Activated CD4-positive, alpha-beta T cell treated with anti-CD3 and anti-CD28 coated beads for 4 hours (primary cell): ENCODE measurements around the gene KRTAP10-3.
A peak's percentile ranks its signal among the peaks of the same experiment; 100 is the strongest.
"Not testable (repeated sequence)": the region's sequence is repeated elsewhere in the genome, so short reads cannot be mapped to it uniquely, and the experiment has no call there.

Experiments used
- DNase-seq, 2 donors: peaks; one replicate each; pipeline ENCODE4 v3.0.0-alpha.2; 2020

The KRTAP10-3 gene

DNA sequence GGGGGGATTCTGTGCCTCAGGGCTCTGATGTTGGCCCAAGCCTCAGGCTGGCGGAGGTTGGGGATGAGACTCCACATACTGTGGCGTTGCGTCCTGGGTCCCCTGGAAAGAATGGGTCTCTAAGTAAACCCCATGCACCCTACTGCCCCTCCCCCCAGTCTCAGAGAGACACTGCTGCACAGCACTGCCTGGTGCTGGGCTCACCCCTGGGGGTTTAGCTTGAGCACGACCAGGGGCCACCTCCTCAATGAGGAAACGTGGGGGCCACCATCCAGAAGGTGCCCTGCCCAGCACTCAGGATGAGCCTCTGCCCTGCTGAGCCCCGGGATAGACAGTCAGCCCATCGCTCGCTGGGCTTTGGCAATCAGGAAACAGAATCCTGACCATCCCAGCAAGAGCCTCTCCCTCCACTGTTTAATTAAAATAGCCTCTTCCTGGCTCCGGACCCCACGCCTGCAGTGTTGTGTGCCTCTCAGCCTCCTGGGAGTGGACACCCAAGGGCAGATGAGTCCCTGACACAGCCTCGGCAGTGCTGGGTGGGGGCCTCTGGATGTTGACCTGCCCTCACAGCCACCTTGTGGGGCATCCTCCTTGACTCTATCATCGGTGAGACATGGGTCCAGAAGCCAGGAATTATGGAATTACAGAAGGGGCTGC is 11.4 kb upstream of the KRTAP10-3 start:
- DNase-seq = no peak

DNA sequence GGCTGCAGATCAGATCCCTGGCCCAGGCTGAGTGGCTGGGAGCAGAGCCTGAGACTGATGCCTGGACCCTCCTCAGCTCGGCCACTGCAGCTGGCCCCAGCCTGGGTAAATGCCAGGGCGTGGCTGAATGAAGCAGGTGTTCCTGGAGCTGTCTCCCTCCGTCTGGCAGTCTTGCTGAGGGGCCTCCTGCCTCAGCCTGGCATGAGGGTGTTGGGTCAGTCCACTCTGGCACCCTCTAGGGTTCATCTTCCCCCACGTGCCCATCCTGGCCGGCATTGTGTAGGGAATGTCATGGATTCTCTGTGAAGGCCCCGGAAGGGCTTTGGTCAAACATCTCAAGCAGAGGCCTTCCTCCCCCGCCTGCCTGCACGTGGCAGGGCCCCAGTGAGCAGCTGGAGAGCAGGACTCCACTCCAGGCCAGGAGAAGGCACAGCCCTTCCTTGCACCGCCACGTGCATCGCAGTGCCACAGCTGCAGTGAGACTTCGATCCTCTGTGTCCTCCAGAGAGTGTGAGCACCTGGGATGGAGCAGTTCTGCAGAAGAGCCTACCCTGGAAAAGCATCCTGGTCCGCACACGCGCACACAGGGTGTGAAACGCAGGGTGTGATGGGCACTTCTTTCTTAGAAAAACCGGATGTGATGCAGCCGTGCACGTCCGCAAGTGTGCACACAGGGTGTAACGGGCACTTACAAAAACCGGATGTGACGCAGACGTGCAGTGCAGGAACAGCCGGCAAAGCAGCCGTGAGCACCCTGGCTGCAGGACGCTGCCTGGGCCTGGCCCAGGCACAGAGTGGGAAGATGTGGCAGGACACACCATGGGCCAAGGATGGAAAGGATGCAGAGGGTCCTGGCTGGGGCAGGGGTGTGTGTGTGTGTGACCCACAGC is 10.3 kb upstream of the KRTAP10-3 start:
- no peak for DNase-seq

DNA sequence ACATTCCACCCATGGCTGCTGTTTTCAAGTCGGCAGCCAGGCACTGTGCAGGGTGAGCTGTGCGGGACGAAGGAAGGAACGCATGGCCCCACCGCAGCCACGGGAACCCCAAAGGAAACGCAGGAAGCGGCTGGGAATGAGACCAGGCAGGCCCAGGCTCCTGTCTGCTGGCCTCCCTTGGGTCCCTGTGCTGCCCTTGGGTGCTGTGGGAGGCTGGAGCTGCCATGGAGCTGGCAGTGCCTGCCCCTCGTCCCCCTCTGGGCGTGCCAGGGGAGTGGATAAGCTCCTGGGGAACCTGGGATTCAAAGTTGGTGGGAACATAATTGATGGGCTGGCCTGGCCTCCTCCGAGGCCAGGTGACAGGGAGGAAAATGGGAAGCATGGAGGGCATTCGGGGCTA is 9.7 kb upstream of the KRTAP10-3 start:
- no peak for DNase-seq

DNA sequence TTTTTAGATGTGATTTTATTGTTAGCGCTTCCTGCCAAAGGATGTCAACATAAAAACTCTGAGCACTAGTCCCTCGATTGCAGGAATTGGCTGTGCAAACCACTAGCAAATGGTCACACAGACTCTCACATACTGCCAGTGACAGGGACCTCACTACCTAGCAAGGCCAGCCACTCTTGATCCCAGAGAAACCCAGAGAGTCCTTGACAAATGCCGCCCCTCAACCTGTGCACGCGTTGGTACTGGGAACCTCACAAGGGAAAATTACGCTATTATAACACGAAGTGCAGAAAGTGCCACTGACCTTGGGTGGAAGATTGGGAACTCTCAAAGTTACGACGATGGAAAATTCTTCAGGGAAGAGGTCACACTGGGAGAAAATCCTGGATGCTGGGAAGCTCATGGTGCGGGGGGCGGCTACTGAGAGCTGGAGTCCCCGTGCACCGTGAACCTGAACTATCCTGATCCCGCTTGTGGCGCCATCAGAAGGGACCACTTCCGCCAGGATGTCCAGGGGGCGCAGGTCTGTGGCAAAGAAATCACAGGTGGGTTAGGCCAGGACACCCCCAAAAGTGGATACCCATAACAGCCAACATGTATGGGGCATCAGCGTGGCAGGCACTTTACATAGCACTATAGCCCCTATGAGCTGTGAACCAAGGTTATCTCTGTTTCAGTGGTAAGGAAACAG is 9.0 kb upstream of the KRTAP10-3 start:
- no peak for DNase-seq

DNA sequence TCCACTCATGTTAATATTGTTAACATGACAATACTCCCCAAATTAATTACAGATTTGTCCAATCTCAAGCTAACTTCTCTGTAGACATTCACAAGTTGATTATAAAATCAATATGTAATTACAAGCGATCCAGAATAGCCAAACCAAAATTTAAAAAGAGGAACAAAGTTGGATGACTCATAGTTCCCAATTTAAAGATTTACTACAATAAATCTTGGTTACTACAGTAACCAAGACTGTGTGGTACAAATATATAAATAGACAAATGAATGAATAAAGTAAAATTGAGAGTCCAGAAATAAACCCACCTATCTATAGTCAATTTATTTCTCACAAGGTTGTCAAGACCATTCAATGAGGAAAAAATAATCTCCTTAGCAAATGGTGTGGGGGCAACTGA is 7.8 kb upstream of the KRTAP10-3 start:
- DNase-seq = no peak

DNA sequence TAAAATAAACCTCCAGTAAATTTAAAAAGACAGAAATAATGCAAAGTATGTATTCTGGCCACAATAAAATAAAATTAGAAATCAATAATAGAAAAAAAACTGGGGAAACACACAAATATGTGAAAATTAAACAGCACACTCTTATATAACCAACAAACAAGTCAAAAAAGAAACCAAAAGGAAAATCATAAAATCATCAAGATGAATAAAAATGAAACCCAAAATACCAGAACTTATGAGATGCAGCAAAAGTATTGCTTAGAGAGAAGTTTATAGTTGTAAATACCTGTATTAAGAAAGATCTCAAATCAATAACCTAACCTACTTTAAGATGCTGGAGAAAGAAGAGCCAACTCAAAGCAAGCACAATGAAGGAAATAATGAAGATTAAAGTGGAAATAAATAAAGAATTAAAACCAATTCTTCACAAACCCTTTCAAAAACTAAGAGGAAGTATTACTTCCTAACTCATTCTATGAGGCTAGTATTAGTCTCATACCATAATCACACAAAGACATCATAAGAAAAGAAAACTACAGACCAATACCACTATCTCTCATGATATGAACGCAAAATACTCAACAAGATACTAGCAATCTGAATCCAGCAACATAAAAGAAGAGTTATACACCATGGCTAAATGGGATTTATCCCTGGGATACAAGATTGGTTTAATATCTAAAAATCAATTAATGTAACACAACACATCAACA is 6.4 kb upstream of the KRTAP10-3 start:
- no peak for DNase-seq

DNA sequence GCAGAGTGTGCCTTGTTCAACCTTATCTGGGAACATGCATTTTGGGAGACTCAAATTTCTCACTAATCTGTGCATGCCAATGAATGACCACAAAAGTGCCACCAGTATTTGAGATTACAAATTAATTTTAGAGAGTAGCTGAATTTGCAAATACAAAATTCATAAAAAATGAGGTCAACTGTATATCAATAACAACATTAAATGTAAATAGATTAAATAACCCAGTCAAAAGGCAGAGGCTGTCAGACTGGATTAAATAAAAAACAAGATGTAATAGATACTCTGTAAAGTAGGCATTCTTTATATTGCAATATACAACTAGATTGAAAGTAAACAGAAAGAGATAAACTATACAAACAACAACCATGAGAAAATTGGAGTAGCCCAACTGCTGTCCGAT is 5.5 kb upstream of the KRTAP10-3 start:
- no peak for DNase-seq

DNA sequence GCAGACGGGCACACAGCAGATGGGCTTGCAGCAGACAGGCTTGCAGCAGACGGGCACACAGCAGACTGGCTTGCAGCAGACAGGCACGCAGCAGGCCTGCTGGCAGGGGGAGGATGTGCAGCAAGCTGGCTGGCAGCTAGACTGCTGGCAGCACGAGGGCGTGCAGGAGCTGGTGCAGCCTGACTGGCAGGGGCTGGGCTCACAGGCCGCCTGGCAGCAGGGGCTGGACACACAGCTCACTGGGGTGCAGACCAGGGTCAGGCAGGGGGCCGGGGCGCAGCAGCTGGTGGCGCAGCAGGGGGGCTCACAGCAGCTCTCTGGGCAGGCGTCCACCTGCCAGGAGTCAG is 293 bp downstream of the KRTAP10-3 start:
- not testable (repeated sequence) for DNase-seq

DNA sequence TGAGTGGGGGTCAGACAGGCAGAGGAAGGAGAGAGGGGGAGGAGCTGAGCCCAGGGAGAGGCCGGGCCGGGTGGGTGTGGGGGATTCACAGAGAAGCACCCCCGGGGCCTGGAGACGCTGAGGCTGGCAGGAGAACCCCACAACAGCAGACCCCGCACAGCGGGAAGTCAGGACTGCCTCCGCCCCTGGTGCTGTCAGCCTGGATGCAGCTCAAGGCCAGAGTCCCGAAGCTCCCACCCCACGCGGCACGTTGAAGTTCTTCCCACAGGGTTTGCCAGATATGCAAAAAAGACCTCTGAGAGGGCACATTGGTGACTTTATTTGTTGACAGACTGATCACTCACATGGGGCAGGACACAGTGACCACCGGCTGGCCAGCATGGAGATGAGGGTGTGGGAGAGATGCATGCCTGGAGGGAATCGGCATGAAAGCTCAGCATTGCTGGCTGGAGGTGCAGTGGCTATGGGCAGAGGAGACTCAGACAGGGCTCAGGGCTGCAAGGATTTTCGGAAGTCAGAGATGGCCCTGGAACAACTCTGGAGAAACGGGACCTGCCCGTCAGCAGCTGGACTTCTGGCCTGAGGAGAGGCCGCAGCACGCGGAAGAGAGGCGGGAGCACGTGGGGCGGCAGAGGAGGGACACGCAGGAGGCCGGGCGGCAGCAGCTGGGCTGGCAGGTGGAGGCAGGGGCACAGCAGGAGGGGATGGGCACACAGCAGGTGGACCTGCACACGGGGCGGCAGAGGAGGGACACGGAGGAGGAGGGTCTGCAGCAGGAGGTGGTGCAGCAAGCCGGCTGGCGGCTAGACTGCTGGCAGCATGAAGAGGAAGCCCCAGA is 885 bp downstream of the KRTAP10-3 start:
- DNase-seq = no peak

DNA sequence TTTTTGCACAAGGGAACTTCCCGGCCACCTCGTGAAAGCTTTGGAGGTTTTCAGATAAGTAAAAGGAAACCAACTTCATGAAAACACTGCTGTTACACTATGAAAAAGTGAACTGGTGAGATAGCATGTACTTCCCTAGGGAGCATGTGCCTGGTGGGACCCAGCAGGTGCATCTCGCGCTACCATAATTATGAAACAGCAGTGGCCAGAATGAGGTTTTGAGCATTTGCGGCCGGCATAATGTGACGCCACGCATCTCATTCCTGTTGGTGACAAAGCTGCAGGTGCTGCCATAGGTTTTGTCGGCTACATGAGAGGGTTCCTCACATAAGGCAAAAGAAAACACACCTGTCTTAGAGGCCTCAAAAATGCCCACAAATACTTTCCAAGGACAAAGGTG is 1.7 kb downstream of the KRTAP10-3 start:
- DNase-seq = no peak

DNA sequence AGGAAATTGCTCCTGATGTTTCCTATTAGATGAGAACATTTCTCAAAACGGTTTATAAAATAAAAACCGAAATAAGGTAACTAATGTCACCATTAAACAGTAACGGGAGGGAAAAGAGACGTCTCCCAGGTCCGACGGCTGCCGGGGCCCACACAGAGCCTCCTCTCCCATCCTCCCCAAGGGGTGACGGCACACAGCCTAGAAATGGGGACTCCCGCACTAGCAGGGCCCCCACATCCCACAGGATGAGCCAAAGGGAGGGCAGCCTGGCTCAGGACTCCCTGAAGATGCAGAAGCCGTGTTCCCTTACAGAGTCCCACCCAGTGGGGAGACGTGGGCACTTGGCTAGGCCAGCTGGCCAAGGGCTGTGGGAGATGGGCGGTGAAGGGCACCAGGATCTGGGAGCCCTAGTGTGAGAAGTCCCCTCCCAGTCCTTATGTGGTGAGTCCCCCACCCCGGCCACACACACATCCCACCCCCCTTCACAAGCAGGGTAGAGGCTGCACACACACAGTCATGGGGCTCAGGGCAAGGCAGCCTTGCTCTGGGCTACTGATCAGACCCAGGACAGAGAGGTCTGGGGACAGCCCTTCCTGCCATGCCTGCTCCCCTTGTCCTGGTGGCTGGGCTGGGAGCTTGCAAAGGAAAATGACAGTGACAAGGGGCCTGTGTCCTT is 3.3 kb downstream of the KRTAP10-3 start:
- no peak for DNase-seq

DNA sequence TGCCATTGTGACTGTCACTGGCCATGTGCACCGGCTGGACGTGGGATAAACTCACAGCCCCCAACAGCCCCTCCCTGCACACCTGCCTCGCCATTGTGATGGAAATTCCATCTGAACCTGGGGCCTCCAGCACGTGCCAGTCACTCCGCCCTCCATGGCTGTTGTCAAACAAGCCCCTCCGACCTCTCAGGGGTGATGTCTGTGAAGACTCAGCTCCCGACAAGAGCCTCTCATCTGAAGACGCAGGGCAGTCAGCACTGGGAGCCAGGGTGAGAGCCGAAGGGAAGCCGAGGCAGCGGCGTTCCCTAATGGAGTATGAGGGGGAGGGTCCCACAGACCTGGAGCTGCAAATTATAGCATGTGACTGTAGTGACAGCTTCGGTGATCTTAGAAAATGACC is 5.9 kb downstream of the KRTAP10-3 start:
- no peak for DNase-seq

DNA sequence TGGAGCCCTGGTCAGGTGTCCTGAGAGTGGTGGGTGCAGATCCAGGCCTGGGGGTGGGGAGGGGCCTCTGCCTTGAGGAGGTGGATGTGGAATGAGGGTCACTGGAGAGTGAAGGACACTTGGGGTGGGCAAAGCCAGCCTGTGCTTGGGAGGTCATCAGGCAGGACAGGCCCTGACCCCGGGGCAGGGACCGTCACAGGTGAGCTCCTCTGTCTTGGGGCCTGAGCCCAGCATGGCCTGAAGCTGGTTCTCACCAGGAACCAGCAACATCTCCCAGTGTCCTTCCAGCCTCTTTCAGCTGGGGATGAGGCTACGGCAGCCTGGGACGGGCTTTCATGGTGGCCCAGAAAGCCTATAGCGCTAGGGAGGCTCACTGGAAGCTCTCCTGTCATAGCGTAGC is 6.5 kb downstream of the KRTAP10-3 start:
- no peak for DNase-seq

DNA sequence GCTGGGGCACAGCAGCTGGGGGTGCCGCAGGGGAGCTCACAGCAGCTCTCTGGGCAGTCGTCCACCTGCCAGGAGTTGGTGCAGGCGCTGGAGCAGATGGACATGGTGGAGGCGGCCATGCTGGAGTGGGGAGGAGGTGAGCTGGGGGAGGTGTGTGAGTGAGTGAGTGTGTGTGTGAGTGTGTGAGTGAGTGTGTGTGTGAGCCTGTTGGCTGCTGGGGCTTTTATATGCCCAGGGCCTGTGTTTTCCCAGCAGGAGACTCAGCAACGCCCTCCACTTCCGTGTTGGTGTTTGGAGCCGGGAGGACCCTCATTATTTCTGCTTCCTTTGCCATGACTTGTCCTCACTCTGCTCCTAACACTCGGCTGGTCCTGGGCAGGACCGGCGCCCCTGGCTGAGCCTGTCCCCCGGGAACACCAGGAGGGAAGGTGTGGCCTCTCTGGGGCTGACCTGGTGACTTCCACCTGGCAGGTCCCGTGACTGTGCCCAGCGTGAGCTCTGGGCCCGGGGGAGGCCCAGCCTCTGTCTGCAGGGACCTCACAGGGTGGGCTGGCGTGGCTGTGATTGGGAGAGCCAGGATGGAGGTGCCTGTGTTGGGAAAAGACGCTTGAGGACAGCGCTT is 7.1 kb downstream of the KRTAP10-3 start, which contains the start of gene KRTAP10-2:
Gene KRTAP10-2 (minus strand): TSS at position 166 of the 622 bp plus-strand sequence. CDS start 47 bp downstream, at position 119.
- no peak for DNase-seq

DNA sequence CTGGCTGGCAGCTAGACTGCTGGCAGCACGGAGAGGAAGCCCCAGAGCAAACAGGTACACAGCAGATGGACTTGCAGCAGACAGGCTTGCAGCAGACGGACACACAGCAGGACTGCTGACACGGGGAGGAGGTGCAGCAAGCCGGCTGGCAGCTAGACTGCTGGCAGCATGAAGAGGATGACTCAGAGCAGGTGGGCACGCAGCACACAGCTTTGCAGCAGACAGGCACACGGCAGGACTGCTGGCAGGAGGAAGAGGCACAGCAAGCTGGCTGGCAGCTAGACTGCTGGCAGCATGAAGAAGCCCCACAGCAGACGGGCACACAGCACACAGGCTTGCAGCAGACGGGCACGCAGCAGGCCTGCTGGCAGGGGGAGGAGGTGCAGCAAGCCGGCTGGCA is 7.8 kb downstream of the KRTAP10-3 start:
- no peak for DNase-seq

DNA sequence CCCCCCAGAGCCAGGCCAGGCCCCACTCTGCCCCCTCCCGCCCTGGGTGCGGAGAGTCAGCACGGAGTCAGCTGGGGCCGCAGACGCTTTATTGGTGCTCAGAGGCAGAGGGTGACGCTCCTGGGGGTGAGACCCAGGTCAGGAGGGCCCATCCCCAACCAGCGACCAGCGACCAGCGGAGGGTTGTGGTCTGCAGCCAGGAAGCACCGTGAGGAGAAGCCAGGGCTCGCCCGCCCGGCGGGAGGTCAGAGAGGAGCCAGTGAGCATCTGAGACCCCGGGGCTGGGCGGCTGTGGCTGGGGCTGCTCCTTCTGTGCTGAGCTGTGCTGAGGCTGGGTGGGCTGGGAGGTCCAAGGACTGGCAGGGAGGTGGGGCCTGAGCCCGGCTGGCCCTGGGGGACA is 8.3 kb downstream of the KRTAP10-3 start:
- not testable (repeated sequence) for DNase-seq

DNA sequence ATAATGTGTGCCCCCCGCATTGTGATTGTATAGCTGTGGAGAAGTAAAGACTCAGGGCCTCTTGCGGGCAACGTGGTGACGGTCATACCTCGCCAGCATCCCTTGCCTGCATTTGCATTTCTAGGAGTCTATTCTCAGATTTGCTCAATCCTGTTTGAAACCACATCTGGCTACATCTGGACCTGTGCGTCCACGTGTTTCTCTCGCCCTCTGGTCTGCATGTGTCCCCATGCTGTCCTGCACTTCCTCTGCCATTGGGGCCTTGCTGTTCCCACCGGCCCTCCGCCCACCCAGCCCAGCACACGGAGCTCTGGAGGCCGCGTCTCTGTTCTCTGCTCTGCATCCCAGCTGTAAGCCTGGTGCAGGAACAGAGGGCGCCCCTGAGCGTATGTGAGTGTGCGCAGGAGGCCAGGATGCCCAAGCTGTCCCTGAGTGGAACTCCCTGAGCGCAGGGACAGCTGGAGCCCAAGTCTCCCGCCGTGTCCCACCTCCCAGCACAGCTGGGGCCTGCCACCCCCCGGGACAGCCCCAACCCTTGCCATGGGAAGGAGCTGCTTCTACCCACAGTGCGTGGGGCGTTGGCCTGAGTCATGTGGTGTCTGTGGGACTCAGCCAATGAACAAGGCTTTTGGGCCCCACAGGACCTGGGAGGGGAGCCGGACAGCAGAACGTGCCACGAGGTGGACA is 8.9 kb downstream of the KRTAP10-3 start:
- no peak for DNase-seq

DNA sequence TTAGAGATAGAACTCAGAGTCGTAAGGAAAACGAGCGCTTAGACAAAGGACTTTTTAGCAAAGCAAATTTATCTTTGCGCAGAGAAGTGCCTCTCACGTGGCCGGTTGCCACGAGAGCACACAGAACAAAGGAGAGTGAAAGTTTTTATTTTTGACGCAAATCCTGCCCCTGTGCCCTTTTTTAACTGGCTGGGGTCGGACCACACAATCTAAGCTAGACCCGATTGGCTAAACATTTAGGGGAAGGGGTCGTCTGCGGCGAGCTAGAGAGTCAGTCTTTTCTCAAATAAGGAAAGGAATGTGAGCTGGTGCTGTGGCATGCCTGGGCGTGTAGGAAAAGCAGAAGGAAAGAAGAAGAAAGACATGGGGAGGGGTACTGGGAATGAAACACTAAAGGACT is 9.7 kb downstream of the KRTAP10-3 start:
- DNase-seq = no peak

DNA sequence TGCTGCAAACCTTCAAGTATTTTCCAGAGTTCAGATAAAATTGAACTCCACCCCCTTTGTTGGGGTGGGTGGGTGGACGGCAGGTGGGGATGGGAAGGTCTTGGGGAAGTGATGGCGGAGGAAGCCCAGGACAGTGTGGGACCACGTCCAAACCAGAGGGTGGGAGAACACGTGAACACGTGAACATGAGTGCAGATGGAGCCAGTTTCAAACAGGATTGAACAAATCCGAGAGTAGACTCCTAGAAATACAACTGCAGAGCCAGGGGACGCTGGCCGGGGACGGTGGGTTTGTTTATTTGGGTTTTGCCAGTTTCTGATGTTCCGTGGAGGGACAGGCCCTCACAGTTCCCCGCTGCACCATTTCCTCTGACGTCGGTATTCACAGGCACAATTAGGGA is 10.2 kb downstream of the KRTAP10-3 start:
- DNase-seq = no peak

DNA sequence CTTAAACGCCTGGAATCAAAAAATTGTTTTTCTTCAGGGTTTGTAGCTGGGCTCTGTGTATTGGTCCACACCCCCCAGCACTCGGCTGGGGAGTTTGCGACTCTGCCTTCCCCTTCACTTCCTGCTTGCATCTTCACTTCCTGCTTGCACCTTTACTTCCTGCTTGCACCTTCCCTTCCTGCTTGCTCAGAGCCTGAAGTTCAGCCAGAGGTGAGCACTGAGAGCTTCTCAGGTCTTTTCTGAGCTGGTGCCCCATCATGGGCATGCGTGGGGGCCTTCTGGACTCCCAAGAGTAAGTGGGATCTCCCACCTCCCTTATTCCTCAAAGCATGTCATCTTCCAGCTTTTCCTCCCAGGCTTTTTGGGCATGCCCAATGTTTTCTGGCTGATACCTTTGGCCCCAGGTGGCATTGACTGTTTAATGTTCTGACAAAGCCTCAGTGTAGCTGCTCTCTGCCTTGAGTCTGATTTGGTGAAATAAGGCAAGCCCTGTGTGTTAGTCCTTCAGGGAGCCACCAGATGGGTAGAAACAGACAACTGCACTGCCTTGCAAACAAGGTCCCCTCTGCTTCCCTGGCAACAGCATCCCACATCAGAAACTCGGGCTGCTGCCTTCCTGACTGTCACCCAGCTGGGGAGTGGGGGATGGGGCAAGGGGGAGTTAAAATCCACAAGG is 10.8 kb downstream of the KRTAP10-3 start:
- DNase-seq = peak; percentile 12 to 18
